ENCODE measurements around the gene ABLIM3.

The ABLIM3 gene

DNA sequence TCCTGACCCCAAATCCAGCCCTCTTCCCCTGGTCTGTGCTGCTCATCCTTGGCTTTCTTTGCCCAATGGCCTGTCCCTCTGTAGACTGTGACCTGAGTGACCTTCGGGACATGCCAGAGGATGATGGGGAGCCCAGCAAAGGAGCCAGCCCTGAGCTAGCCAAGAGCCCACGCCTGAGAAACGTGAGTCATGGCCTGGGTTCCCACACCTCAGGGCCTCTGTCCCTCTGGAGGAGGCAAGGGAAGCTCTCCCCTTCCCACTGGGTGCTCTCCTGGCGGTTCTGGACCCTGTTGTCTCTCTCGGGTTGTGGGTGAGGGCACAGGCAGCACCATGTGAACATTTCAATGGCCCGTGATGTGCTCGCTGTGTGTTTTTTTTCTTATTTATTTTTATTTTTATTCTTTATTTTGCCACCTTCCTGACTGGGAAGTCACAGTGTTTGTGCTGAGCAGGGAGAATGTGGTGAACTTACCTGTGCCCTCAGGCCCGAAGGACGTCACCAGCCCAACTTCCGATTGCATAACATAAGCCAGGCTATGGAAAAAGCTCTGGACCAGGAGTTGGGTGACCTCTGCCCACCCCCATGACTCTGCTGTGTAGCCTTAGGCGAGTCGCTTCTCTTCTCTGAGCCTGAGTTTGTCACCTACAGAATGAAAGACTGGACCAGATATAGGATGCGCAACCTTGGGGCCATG, 159.9 kb downstream of the ABLIM3 start:
- DNase-seq (ENCODE audit: low read depth in 1 of 2, low spot score in 1 of 2) = no peak
- TF ChIP-seq, protein P1, sequence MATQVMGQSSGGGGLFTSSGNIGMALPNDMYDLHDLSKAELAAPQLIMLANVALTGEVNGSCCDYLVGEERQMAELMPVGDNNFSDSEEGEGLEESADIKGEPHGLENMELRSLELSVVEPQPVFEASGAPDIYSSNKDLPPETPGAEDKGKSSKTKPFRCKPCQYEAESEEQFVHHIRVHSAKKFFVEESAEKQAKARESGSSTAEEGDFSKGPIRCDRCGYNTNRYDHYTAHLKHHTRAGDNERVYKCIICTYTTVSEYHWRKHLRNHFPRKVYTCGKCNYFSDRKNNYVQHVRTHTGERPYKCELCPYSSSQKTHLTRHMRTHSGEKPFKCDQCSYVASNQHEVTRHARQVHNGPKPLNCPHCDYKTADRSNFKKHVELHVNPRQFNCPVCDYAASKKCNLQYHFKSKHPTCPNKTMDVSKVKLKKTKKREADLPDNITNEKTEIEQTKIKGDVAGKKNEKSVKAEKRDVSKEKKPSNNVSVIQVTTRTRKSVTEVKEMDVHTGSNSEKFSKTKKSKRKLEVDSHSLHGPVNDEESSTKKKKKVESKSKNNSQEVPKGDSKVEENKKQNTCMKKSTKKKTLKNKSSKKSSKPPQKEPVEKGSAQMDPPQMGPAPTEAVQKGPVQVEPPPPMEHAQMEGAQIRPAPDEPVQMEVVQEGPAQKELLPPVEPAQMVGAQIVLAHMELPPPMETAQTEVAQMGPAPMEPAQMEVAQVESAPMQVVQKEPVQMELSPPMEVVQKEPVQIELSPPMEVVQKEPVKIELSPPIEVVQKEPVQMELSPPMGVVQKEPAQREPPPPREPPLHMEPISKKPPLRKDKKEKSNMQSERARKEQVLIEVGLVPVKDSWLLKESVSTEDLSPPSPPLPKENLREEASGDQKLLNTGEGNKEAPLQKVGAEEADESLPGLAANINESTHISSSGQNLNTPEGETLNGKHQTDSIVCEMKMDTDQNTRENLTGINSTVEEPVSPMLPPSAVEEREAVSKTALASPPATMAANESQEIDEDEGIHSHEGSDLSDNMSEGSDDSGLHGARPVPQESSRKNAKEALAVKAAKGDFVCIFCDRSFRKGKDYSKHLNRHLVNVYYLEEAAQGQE (IDR thresholded peaks at IDR 0.05; ENCODE audit: insufficient replicate concordance, low read depth) = no peak
- no peak for TF ChIP-seq POLR2AphosphoS5 (IDR thresholded peaks at IDR 0.05; ENCODE audit: low read depth)
- no peak for TF ChIP-seq GABPA (IDR thresholded peaks at IDR 0.05; ENCODE audit: low read depth)
- TF ChIP-seq, protein P2, sequence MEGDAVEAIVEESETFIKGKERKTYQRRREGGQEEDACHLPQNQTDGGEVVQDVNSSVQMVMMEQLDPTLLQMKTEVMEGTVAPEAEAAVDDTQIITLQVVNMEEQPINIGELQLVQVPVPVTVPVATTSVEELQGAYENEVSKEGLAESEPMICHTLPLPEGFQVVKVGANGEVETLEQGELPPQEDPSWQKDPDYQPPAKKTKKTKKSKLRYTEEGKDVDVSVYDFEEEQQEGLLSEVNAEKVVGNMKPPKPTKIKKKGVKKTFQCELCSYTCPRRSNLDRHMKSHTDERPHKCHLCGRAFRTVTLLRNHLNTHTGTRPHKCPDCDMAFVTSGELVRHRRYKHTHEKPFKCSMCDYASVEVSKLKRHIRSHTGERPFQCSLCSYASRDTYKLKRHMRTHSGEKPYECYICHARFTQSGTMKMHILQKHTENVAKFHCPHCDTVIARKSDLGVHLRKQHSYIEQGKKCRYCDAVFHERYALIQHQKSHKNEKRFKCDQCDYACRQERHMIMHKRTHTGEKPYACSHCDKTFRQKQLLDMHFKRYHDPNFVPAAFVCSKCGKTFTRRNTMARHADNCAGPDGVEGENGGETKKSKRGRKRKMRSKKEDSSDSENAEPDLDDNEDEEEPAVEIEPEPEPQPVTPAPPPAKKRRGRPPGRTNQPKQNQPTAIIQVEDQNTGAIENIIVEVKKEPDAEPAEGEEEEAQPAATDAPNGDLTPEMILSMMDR (IDR thresholded peaks at IDR 0.05; ENCODE audit: insufficient read depth, low read length) = no peak
- TF ChIP-seq SPI1 (IDR thresholded peaks at IDR 0.05; ENCODE audit: borderline replicate concordance, low read depth) = no peak
- Histone ChIP-seq H3K4me3 (replicated peaks; ENCODE audit: insufficient read depth, low read length) (no peak overlapping the region), H3K27me3 (ENCODE audit: insufficient read depth, poor library complexity, severe bottlenecking) (peaks cover 21% of the 10 kb centered on the region), H3K27ac (replicated peaks) (no peak overlapping the region)

DNA sequence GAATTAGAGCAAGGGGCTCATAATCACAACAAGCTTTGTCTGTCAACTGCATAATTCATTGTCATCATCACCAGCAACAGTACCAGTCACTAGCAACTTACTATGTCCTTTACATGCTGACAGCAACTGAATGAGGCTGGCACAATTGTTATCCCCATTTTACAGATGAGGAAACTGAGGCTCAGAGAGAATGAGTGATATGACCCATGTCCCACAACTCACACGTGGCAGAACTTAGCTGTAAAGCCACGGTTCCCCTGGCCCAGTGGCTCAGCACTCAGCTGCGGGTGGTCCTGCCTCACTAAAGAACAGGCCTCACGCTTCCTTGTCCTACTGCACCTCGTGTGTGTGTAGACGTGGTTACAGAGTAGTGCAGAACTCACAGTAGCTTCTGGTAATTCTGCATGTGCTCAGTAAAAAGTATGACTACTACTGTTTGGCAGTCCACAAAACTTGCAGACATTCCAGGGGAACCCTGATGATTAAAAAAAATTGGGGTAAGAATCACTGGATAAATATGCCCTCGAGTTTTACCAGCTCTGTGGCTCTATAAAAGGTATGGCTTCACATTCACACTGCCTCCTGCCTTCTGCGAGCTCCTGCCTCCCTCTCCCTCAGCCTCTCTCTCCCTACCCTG, 160.6 kb downstream of the ABLIM3 start:
- Histone ChIP-seq H3K27ac (replicated peaks) (no peak overlapping the region), H3K27me3 (ENCODE audit: insufficient read depth, poor library complexity, severe bottlenecking) (peaks cover 19% of the 10 kb centered on the region), H3K4me3 (replicated peaks; ENCODE audit: insufficient read depth, low read length) (no peak overlapping the region)
- TF ChIP-seq, protein P1 (IDR thresholded peaks at IDR 0.05; ENCODE audit: insufficient replicate concordance, low read depth) = no peak
- TF ChIP-seq, protein P2 (IDR thresholded peaks at IDR 0.05; ENCODE audit: insufficient read depth, low read length) = no peak
- TF ChIP-seq GABPA (IDR thresholded peaks at IDR 0.05; ENCODE audit: low read depth) (no peak), SPI1 (IDR thresholded peaks at IDR 0.05; ENCODE audit: borderline replicate concordance, low read depth) (no peak), POLR2AphosphoS5 (IDR thresholded peaks at IDR 0.05; ENCODE audit: low read depth) (no peak)
- no peak for DNase-seq (ENCODE audit: low read depth in 1 of 2, low spot score in 1 of 2)

DNA sequence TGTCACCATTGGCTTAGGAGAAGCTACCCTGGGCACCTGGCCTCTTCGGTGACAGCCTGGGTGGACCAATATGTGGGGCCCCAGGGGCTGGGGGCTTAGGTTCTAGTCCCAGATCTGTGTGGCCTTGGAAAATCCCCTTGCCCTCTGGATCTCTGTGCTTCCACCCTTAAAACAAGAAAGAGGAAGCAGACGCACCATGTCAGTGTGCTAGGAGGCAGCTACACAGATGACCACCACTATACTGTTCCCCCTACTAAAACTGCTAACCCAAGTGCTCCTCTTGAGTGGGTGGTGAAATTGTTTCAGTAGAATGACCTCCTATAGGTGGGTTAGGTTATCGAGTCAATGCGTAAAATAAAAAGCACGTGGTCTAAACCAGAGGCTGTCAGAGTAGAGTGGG, 161.3 kb downstream of the ABLIM3 start:
- no peak for DNase-seq (ENCODE audit: low read depth in 1 of 2, low spot score in 1 of 2)
- Histone ChIP-seq H3K27me3 (ENCODE audit: insufficient read depth, poor library complexity, severe bottlenecking) (peaks cover 19% of the 10 kb centered on the region), H3K27ac (replicated peaks) (no peak overlapping the region), H3K4me3 (replicated peaks; ENCODE audit: insufficient read depth, low read length) (no peak overlapping the region)
- TF ChIP-seq POLR2AphosphoS5 (IDR thresholded peaks at IDR 0.05; ENCODE audit: low read depth) = no peak
- TF ChIP-seq, protein P1 (IDR thresholded peaks at IDR 0.05; ENCODE audit: insufficient replicate concordance, low read depth) = no peak
- TF ChIP-seq, protein P2 (IDR thresholded peaks at IDR 0.05; ENCODE audit: insufficient read depth, low read length) = no peak
- no peak for TF ChIP-seq SPI1 (IDR thresholded peaks at IDR 0.05; ENCODE audit: borderline replicate concordance, low read depth)
- no peak for TF ChIP-seq GABPA (IDR thresholded peaks at IDR 0.05; ENCODE audit: low read depth)
